ENCODE measurements around the gene ARHGAP36.

GRCh38 chrX:131054906-131055305 lies 3.2 kb upstream of the ARHGAP36 start:
- TF ChIP-seq CTCF (IDR thresholded peaks at IDR 0.05) (no peak), USF1 (CRISPR knock-in tag; IDR thresholded peaks at IDR 0.05) (no peak), AFF4 (CRISPR knock-in tag; IDR thresholded peaks at IDR 0.05; ENCODE audit: borderline replicate concordance) (no peak), MAX (CRISPR knock-in tag; IDR thresholded peaks at IDR 0.05) (no peak), CREB1 (CRISPR knock-in tag; IDR thresholded peaks at IDR 0.05) (no peak), USF2 (CRISPR knock-in tag; IDR thresholded peaks at IDR 0.05) (no peak), FOXP4 (CRISPR knock-in tag; IDR thresholded peaks at IDR 0.05) (no peak), GABPB1 (CRISPR knock-in tag; IDR thresholded peaks at IDR 0.05) (no peak), ZNF121 (CRISPR knock-in tag; IDR thresholded peaks at IDR 0.05) (no peak), TEAD1 (CRISPR knock-in tag; IDR thresholded peaks at IDR 0.05) (no peak), ZNF425 (CRISPR knock-in tag; conservative IDR thresholded peaks at IDR 0.05) (no peak), NR2C2 (CRISPR knock-in tag; IDR thresholded peaks at IDR 0.05) (no peak), MXD4 (CRISPR knock-in tag; IDR thresholded peaks at IDR 0.05; ENCODE audit: borderline replicate concordance) (no peak)
